ENCODE results near the gene GP9. TPM values are rescaled to one million over a fixed set of nuclear protein-coding genes. Genes with fewer than 3 reads are reported as not detected.

The GP9 gene
- total and polyA plus RNA-seq, 12 donors, result 0.13 to 1.6 TPM; not detected in 10

GRCh38 chr3:129033151-129033550 is 27.4 kb upstream of the GP9 start:
- no peaks in the 10 kb centered on the region for H3K9me3 ChIP-seq (replicated peaks in 1 of 3)
- no peak for TF ChIP-seq CTCF (IDR thresholded peaks at IDR 0.05)
- no peak for TF ChIP-seq POLR2A (IDR thresholded peaks at IDR 0.05)
- H3K4me3 ChIP-seq, result no peak overlapping the region
- no peaks in the 10 kb centered on the region for H3K4me1 ChIP-seq (replicated peaks in 1 of 2)
- no peak overlapping the region for H3K27ac ChIP-seq
- H3K27me3 ChIP-seq, result no peaks in the 10 kb centered on the region
- 81 to 89% (median 86%) methylated on average over 7 of the region's 7 CpGs for WGBS, 4 donors
- no peaks in the 10 kb centered on the region for H3K36me3 ChIP-seq (replicated peaks in 1 of 2)
- no peak for DNase-seq
- intact Hi-C loops (cut with DNase I), result no loop called here

GRCh38 chr3:129033633-129034321 is 26.8 kb upstream of the GP9 start:
- intact Hi-C loops (cut with DNase I), result no loop called here
- whole genome bisulfite sequencing, 4 donors, result 84 to 92% (median 87%) methylated on average over 7 to 12 of the region's 12 CpGs
- no peak for DNase-seq

GRCh38 chr3:129034642-129035041 is 25.9 kb upstream of the GP9 start:
- TF ChIP-seq POLR2A (IDR thresholded peaks at IDR 0.05) (no peak), CTCF (IDR thresholded peaks at IDR 0.05) (no peak)
- H3K36me3 ChIP-seq (replicated peaks in 1 of 2), result no peaks in the 10 kb centered on the region
- DNase-seq, result no peak
- no peaks in the 10 kb centered on the region for H3K27me3 ChIP-seq
- WGBS, 4 donors, result 80 to 95% (median 88%) methylated on average over 6 of the region's 6 CpGs
- H3K4me3 ChIP-seq, result no peak overlapping the region
- H3K4me1 ChIP-seq (replicated peaks in 1 of 2), result no peaks in the 10 kb centered on the region
- H3K9me3 ChIP-seq (replicated peaks in 1 of 3), result no peaks in the 10 kb centered on the region
- intact Hi-C loops (cut with DNase I), result no loop called here
- H3K27ac ChIP-seq, result no peak overlapping the region

More at GRCh38 chr3:129033633-129034321, 26.8 kb upstream of the GP9 start:
- Histone ChIP-seq H3K4me1 (replicated peaks in 1 of 2) (no peaks in the 10 kb centered on the region), H3K4me3 (no peak overlapping the region), H3K36me3 (replicated peaks in 1 of 2) (no peaks in the 10 kb centered on the region), H3K27ac (no peak overlapping the region), H3K9me3 (replicated peaks in 1 of 3) (no peaks in the 10 kb centered on the region), H3K27me3 (no peaks in the 10 kb centered on the region)
- TF ChIP-seq POLR2A (IDR thresholded peaks at IDR 0.05), result no peak

GRCh38 chr3:129035360-129036221 is 25.0 kb upstream of the GP9 start:
- Histone ChIP-seq H3K36me3 (replicated peaks in 1 of 2) (no peaks in the 10 kb centered on the region), H3K27me3 (no peaks in the 10 kb centered on the region), H3K9me3 (replicated peaks in 1 of 3) (no peaks in the 10 kb centered on the region), H3K4me3 (no peak overlapping the region), H3K27ac (no peak overlapping the region), H3K4me1 (replicated peaks in 1 of 2) (no peaks in the 10 kb centered on the region)
- intact Hi-C loops (cut with DNase I), result no loop called here
- 80 to 89% (median 85%) methylated on average over 10 to 11 of the region's 11 CpGs for WGBS, 4 donors
- TF ChIP-seq POLR2A (IDR thresholded peaks at IDR 0.05) (no peak), CTCF (IDR thresholded peaks at IDR 0.05) (no peak)
- DNase-seq, result no peak
